Measurements from ENCODE around the gene PCDHGA5. TPM values are rescaled to one million over a fixed set of nuclear protein-coding genes. Genes with fewer than 3 reads are reported as not detected.

PCDHGA5 gene
- total RNA-seq, 1 experiment from 2014 or later, result 1.3 TPM

GRCh38 chr5:141382469-141383294 lies 18.7 kb downstream of the PCDHGA5 start, which contains the start of gene PCDHGA7:
Gene PCDHGA7, plus strand, starts transcription at chr5:141382742. Its CDS starts 158 bp downstream, at chr5:141382900.
- no CpG with 5 or more reads among the region's 37 CpGs for WGBS (ENCODE audit: extremely low coverage, insufficient read length, low lambda C conversion rate)
- Mint-ChIP-seq H3K4me1 (no peaks in the 10 kb centered on the region), H3K27ac (no peak within 1 kb of the TSS), H3K4me3 (no peak within 1 kb of the TSS), H3K9me3 (peaks cover 66% of the 10 kb centered on the region in 2 experiments), H3K27me3 (ENCODE audit: low read depth) (peaks cover 5% of the 10 kb centered on the region; the same call in 1 of the 2 replicates), H3K36me3 (ENCODE audit: insufficient read depth in 1 of 3, low read depth in 3 of 3) (peaks cover 12 to 34% (median 22%) of the 10 kb centered on the region in 3 experiments; a peak in 6 of 7 replicates)
- Histone ChIP-seq H3T11ph (ENCODE audit: low read length) (no peak within 1 kb of the TSS), H3K4me2 (ENCODE audit: insufficient read depth, insufficient read length, low read length) (no peak within 1 kb of the TSS), H3K4ac (ENCODE audit: low read depth, low read length) (no peak within 1 kb of the TSS), H3K27me3 (ENCODE audit: insufficient read depth, low read length) (no peaks in the 10 kb centered on the region), H4K5ac (ENCODE audit: insufficient read length, low read depth, low read length) (no peak within 1 kb of the TSS), H3K18ac (ENCODE audit: insufficient read length, low read depth, low read length) (no peak within 1 kb of the TSS), H3K9me3 (ENCODE audit: control insufficient read depth, low read depth, low read length) (peaks cover 21% of the 10 kb centered on the region), H2BK20ac (ENCODE audit: low read depth, low read length, poor library complexity, severe bottlenecking) (no peak within 1 kb of the TSS), H3K9ac (ENCODE audit: extremely low read depth, insufficient read length, low read length) (no peak within 1 kb of the TSS), H4K20me1 (ENCODE audit: control insufficient read depth, insufficient read depth, insufficient read length) (no peaks in the 10 kb centered on the region), H3K27ac (ENCODE audit: insufficient read length, low read depth, low read length) (no peak within 1 kb of the TSS), H3K56ac (ENCODE audit: insufficient read length, low read depth, low read length) (no peak within 1 kb of the TSS), H4K91ac (ENCODE audit: insufficient read length, low read depth, low read length) (no peak within 1 kb of the TSS), H3K79me1 (ENCODE audit: insufficient read depth, low read depth, low read length, poor library complexity, severe bottlenecking) (no peaks in the 10 kb centered on the region), H3K4me1 (ENCODE audit: insufficient read depth, low read length) (no peaks in the 10 kb centered on the region), H2BK120ac (ENCODE audit: low read depth, low read length, poor library complexity, severe bottlenecking) (no peak within 1 kb of the TSS), H4K8ac (replicated peaks; ENCODE audit: insufficient read length, low read depth, low read length) (no peak within 1 kb of the TSS), H2BK5ac (ENCODE audit: insufficient read length, low read length) (no peak within 1 kb of the TSS), H2BK15ac (ENCODE audit: low read depth, low read length) (no peak within 1 kb of the TSS), H2AK5ac (ENCODE audit: insufficient read length, low read length) (no peak within 1 kb of the TSS), H2AFZ (ENCODE audit: low read length) (no peak within 1 kb of the TSS), H3K23ac (ENCODE audit: insufficient read length, low read depth, low read length) (no peak within 1 kb of the TSS), H3K23me2 (ENCODE audit: insufficient read length, low read depth, low read length, poor library complexity, severe bottlenecking) (no peaks in the 10 kb centered on the region), H3K14ac (ENCODE audit: insufficient read depth, low read length) (no peak within 1 kb of the TSS), H3K79me2 (ENCODE audit: insufficient read depth, low read length) (no peaks in the 10 kb centered on the region), H2BK12ac (ENCODE audit: insufficient read length, low read depth, low read length) (no peak within 1 kb of the TSS)
- DNase-seq, result no peak
- TF ChIP-seq CTCF (conservative IDR thresholded peaks at IDR 0.05), result no peak
